ENCODE measurements around the gene STPG3.
A peak's percentile ranks its signal among the peaks of the same experiment; 100 is the strongest.

STPG3 gene

DNA sequence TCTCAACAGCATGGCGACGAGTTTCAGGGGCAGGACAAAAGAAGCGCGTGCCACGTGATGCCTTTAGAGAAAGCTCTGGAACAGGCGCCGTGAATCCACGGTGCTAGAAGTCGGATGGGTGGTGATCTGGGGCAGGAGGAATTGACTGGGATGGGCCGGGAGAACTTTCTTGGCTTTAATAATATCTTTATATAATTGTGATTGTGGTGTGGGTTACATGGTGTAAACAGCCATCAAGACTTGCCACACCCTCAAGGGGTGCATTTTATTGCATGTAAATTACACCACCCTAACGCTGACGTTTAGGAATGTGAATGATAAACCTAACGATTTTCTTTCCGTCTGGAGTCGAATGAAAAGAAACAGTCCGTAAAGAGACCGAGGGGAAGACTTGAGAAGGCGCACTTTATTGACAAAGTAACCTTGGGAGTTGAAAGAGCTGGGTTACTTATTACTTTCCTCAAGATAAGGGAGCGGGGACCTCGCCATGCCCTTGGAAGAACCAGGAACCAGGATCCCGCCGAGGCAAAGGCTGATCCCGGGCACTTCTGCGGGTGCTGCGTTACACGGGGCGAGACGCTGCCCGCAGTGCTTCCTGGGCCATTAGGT lies 42.5 kb downstream of the STPG3 start:
- TF ChIP-seq, protein P1, sequence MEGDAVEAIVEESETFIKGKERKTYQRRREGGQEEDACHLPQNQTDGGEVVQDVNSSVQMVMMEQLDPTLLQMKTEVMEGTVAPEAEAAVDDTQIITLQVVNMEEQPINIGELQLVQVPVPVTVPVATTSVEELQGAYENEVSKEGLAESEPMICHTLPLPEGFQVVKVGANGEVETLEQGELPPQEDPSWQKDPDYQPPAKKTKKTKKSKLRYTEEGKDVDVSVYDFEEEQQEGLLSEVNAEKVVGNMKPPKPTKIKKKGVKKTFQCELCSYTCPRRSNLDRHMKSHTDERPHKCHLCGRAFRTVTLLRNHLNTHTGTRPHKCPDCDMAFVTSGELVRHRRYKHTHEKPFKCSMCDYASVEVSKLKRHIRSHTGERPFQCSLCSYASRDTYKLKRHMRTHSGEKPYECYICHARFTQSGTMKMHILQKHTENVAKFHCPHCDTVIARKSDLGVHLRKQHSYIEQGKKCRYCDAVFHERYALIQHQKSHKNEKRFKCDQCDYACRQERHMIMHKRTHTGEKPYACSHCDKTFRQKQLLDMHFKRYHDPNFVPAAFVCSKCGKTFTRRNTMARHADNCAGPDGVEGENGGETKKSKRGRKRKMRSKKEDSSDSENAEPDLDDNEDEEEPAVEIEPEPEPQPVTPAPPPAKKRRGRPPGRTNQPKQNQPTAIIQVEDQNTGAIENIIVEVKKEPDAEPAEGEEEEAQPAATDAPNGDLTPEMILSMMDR (conservative IDR thresholded peaks at IDR 0.05; ENCODE audit: low read length), result no peak
- H3K4me3 ChIP-seq (ENCODE audit: low read length), result no peak overlapping the region

DNA sequence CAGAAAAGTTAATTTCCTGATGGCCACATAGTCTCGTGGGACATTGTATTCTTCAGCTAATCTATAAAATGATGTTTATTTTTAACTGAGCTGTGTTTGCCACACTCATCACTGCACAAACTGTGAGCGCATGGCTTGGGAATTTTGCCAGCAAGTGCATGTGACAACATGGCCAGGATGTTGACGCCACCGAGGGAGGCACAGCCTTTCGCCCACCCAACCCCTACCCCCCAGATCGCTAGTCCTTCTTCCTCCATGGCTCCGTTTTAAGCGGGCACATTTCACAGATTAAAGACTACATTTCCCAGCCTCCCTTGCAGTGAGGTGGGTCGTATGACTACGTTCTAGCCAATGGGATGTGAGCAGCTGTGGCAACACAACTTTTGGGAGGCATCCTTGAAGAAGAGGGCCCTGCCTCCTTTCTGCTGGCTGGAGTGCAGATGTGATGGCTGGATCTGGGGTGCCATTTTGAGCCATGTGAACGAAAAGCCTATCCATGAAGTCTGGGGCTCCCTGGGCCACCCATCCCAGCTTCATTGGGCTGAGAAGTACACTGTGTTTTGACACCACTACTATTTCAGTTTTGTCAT lies 43.1 kb downstream of the STPG3 start:
- no peak for DNase-seq (ENCODE audit: low read depth)
- H3K4me3 ChIP-seq (ENCODE audit: low read length), result no peak overlapping the region
- TF ChIP-seq, protein P1 (conservative IDR thresholded peaks at IDR 0.05; ENCODE audit: low read length), result no peak

More for the DNA sequence above, 42.5 kb downstream of the STPG3 start:
- DNase-seq (ENCODE audit: low read depth), result no peak

DNA sequence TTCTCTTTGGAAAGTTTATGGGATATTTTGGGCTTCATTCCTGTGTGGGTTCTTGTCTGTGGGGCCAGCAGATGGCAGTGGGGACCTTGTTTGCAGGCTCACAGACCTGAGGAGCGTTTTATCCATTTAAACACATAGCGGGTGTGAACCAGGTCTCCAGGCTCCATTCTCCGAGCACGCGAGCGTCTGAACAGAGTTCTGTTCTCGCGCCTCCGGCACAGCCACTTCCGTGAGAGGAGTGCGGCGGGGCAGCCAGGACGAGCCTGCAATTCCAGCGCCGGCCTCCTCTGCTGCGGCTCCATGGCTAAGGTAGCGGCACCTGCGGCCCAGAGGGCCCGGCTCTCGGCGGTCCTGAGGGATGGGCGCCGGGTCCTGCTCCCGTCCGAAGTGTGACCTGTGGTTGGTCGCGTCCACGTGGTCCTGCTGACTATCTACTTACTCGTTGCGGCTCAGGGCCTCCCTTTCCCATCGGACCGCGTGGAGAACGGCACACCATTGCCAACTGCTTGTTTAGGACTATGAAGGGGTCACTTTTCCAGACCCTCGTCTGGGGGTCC lies 43.7 kb downstream of the STPG3 start:
- no peak overlapping the region for H3K4me3 ChIP-seq (ENCODE audit: low read length)
- TF ChIP-seq, protein P1 (conservative IDR thresholded peaks at IDR 0.05; ENCODE audit: low read length), result peak; percentile 37

DNA sequence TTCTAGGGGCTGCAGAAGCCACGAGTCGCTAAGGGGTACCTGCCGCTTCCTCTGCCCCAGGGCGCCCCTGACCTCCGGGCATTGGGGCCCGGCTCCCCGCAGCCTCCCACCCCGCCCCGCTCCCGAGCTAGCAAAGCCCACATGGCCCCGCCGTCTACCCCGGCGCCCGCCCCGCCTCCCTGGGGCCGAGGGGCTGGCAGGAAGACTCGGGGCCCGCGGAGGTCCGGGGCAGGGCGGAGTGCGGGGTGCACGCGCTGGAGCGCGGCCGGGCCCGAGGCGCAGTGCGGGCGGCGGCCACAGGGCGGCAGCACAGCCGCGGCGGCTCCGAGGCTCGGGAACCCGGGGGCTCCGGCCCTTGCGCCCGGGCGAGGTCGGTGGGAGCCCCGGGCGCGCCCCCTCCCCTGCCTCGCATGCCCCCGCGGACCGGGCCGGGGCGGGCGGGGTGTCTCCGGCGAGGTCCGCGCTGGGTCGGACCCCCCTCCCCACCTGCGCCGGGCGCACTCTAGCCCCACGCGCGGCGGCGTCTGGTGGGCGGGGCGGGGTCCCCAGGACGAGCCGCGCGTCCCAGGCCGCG lies 44.2 kb downstream of the STPG3 start:
- TF ChIP-seq, protein P1 (conservative IDR thresholded peaks at IDR 0.05; ENCODE audit: low read length), result peak; percentile 16; the same call in 1 of the 2 replicates
- no peak overlapping the region for H3K4me3 ChIP-seq (ENCODE audit: low read length)
- DNase-seq (ENCODE audit: low read depth), result no peak

More for the DNA sequence above, 43.7 kb downstream of the STPG3 start:
- DNase-seq (ENCODE audit: low read depth), result no peak

DNA sequence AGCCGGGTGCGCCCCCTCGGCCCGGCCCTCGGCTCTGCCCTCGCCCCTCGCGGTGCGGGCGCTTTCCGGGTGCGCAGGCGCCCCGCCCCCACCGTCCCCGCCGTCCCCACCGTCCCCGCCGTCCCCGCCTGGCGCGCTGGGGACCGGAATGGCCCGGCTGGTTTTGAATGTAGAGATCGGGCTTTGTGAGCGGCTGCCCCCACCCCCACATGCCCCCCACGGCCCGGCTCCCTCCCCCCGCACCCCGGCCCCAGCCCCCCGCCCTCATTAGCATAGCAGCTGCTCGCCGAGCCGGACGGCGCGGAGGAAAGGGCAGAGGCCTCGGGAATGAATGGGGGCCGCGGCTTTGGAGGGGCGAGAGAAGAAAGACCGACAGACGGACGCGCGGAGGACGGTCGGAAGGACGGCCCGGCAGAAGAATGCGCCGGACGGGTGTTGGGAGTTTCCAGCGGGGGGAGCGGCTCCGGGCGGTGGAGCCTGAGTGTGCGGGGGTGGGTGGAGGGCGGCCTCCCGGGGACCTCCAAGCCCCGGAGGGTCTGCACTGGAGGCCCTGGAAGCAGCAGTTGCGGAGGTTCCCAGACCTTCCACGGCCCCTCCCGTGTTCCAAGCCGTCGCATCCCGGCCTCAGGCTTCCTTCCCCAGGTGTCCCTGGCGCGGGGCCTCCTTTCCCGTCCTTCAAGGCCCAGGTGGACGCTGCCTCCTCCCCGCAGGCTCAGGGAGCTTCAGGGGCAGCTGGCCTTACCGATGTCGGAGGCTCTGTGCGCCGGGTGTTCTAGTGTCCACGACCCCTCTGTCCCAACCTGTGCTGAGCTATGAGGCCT lies 45.0 kb downstream of the STPG3 start:
- TF ChIP-seq, protein P1 (conservative IDR thresholded peaks at IDR 0.05; ENCODE audit: low read length), result no peak
- DNase-seq (ENCODE audit: low read depth), result no peak

DNA sequence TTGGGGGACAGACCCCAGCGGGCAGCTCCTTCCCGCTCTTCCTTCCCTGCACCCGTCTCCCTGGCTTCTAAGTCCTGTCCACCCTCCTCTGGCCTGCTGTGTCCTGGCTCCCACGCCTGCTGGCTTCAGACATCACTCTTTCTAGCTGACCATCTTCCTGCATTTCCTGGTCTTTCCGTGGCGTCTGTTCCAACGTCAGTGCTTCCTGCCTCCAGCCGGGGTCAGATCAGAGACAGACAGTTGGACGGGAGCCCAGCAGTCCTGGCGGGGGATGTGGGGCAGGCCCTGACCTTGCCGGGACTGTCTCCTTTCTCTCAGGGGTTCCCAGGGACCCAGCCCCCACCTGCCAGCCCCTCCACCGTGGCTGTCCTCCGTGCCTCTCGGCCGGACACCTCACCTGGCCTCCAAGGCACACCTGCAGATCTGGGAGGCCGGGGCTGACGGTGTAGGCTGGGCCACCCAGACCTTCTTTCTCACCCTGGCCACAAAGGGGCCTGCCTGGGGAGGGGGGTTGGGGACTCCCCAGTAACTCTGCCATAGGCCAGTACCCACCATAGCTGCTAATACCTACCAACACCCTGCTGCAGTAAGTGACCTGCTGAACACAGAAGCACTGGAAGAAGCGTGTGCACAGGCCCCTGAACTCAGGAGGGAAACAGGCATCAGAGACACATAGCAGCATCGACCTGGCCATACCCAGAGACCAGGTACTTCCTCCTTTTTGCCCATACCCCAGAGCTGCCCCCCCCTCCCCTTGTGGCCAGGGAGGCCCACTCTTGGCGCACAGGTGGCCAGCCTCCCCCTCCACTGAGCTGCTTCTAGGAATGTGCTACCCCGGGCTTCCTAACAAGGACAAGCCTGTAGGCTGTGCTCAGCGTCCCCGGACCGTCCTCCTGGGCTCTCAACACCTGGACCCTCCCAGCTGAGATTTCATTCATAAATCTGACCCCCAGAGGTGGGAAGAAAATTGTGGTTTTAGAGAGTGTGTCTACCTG lies 45.9 kb downstream of the STPG3 start:
- H3K4me3 ChIP-seq (ENCODE audit: low read length), result no peak overlapping the region
- DNase-seq (ENCODE audit: low read depth), result no peak

More for the DNA sequence above, 45.0 kb downstream of the STPG3 start:
- H3K4me3 ChIP-seq (ENCODE audit: low read length), result no peak overlapping the region

More for the DNA sequence above, 45.9 kb downstream of the STPG3 start:
- TF ChIP-seq, protein P1 (conservative IDR thresholded peaks at IDR 0.05; ENCODE audit: low read length), result no peak

Data from AG10803 (cell line).